ENCODE data around the gene ZNF229.

Gene ZNF229

GRCh38 chr19:44455100-44455499 lies 6.8 kb upstream of the ZNF229 start:
- DNase-seq (ENCODE audit: low read depth in 1 of 2, low spot score in 1 of 2) = no peak
- TF ChIP-seq GABPA (IDR thresholded peaks at IDR 0.05; ENCODE audit: low read depth) (no peak), POLR2AphosphoS5 (IDR thresholded peaks at IDR 0.05; ENCODE audit: low read depth) (no peak)
- Histone ChIP-seq H3K4me3 (replicated peaks; ENCODE audit: insufficient read depth, low read length) (no peak overlapping the region), H3K27ac (replicated peaks) (no peak overlapping the region), H3K27me3 (ENCODE audit: insufficient read depth, poor library complexity, severe bottlenecking) (no peaks in the 10 kb centered on the region)

GRCh38 chr19:44452367-44452766 lies 4.1 kb upstream of the ZNF229 start:
- TF ChIP-seq REST (IDR thresholded peaks at IDR 0.05; ENCODE audit: insufficient replicate concordance, low read depth) = no peak
- TF ChIP-seq CTCF (IDR thresholded peaks at IDR 0.05; ENCODE audit: insufficient read depth, low read length) = no peak
- TF ChIP-seq GABPA (IDR thresholded peaks at IDR 0.05; ENCODE audit: low read depth) = no peak
- no peak for TF ChIP-seq SPI1 (IDR thresholded peaks at IDR 0.05; ENCODE audit: borderline replicate concordance, low read depth)
- TF ChIP-seq POLR2AphosphoS5 (IDR thresholded peaks at IDR 0.05; ENCODE audit: low read depth) = no peak
- Histone ChIP-seq H3K27me3 (ENCODE audit: insufficient read depth, poor library complexity, severe bottlenecking) (no peaks in the 10 kb centered on the region), H3K4me3 (replicated peaks; ENCODE audit: insufficient read depth, low read length) (no peak overlapping the region), H3K27ac (replicated peaks) (no peak overlapping the region)
- no peak for DNase-seq (ENCODE audit: low read depth in 1 of 2, low spot score in 1 of 2)

- TF ChIP-seq CTCF (IDR thresholded peaks at IDR 0.05; ENCODE audit: insufficient read depth, low read length) (no peak), POLR2AphosphoS5 (IDR thresholded peaks at IDR 0.05; ENCODE audit: low read depth) (no peak), SPI1 (IDR thresholded peaks at IDR 0.05; ENCODE audit: borderline replicate concordance, low read depth) (no peak), REST (IDR thresholded peaks at IDR 0.05; ENCODE audit: insufficient replicate concordance, low read depth) (no peak), GABPA (IDR thresholded peaks at IDR 0.05; ENCODE audit: low read depth) (no peak)
- no peak overlapping the region for H3K27ac ChIP-seq (replicated peaks)
- no peak overlapping the region for H3K4me3 ChIP-seq (replicated peaks; ENCODE audit: insufficient read depth, low read length)
- H3K27me3 ChIP-seq (ENCODE audit: insufficient read depth, poor library complexity, severe bottlenecking) = no peaks in the 10 kb centered on the region
- DNase-seq (ENCODE audit: low read depth in 1 of 2, low spot score in 1 of 2) = no peak
Observed at GRCh38 chr19:44451687-44452086, 3.4 kb upstream of the ZNF229 start.

- TF ChIP-seq REST (IDR thresholded peaks at IDR 0.05; ENCODE audit: insufficient replicate concordance, low read depth) (no peak), GABPA (IDR thresholded peaks at IDR 0.05; ENCODE audit: low read depth) (no peak), CTCF (IDR thresholded peaks at IDR 0.05; ENCODE audit: insufficient read depth, low read length) (no peak), SPI1 (IDR thresholded peaks at IDR 0.05; ENCODE audit: borderline replicate concordance, low read depth) (no peak), POLR2AphosphoS5 (IDR thresholded peaks at IDR 0.05; ENCODE audit: low read depth) (no peak)
- Histone ChIP-seq H3K4me3 (replicated peaks; ENCODE audit: insufficient read depth, low read length) (no peak overlapping the region), H3K27ac (replicated peaks) (no peak overlapping the region), H3K27me3 (ENCODE audit: insufficient read depth, poor library complexity, severe bottlenecking) (no peaks in the 10 kb centered on the region)
- DNase-seq (ENCODE audit: low read depth in 1 of 2, low spot score in 1 of 2) = no peak
Observed at GRCh38 chr19:44438441-44438840, 9.8 kb downstream of the ZNF229 start.
